GM13977 (cell line): ENCODE measurements around the gene PNKD.

Experiments used
- DNase-seq: peaks from one replicate; pipeline ENCODE4 v3.0.0; 2012; ENCODE audit warnings: low spot score
- in situ Hi-C: fragments of 300-500 bp; cut with MboI; formaldehyde crosslinking; loops from one replicate; pipeline ENCODE4 v1.12.0; 2022; ENCODE audit warnings: low sequenced_read_pairs, low pct_unique_long_range_greater_than_20kb, mixed read lengths, inconsistent platforms; ENCODE audit not compliant: unreplicated experiment
- TF ChIP-seq, protein P1 (sequence below): IDR thresholded peaks from 2 replicates; pipeline ENCODE4 v1.5.1; 2012; ENCODE audit warnings: mild to moderate bottlenecking, control low read depth; ENCODE audit not compliant: insufficient read depth; ENCODE audit errors: extremely low read depth, missing control alignments

Gene PNKD

GRCh38 chr2:218384975-218385374 is 114.7 kb downstream of the PNKD start:
- TF ChIP-seq, protein P1, sequence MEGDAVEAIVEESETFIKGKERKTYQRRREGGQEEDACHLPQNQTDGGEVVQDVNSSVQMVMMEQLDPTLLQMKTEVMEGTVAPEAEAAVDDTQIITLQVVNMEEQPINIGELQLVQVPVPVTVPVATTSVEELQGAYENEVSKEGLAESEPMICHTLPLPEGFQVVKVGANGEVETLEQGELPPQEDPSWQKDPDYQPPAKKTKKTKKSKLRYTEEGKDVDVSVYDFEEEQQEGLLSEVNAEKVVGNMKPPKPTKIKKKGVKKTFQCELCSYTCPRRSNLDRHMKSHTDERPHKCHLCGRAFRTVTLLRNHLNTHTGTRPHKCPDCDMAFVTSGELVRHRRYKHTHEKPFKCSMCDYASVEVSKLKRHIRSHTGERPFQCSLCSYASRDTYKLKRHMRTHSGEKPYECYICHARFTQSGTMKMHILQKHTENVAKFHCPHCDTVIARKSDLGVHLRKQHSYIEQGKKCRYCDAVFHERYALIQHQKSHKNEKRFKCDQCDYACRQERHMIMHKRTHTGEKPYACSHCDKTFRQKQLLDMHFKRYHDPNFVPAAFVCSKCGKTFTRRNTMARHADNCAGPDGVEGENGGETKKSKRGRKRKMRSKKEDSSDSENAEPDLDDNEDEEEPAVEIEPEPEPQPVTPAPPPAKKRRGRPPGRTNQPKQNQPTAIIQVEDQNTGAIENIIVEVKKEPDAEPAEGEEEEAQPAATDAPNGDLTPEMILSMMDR = no peak
- in situ Hi-C loops = no loop called here
- DNase-seq = no peak

DNA sequence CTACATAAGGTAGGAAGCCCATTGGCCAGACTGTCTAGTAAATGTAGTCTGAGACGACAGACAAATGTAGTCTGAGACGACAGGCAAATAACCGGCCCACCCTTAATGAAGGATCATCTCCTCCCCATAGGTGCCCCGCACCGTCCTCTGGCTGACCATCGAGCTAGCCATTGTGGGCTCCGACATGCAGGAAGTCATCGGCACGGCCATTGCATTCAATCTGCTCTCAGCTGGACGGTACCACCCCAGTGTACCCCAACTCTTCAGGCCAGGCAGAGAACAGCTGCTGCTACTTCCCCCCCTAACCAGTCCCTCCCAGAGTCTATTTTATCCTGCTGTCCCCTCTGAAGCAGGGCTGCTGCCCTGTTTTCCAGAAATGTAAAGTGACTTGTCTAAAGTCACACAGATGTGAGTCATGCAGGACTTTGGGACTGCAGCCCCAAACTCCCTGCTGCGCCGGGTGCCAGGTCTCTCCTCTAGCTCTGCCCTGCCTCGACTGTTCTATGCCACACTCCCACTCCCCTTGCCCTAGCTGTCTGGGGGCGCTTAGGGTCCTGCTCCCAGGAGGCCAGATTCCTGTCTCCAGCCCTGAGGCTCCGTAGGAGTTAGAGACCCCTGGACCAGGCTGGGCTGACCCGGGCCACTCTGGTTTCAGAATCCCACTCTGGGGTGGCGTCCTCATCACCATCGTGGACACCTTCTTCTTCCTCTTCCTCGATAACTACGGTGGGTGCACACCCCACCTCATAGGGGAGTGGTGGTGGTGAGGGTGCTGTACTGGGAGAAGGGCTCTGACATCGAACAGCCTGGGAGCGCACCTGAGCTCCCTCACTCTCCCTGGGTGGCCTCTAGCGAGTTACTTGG is 116.4 kb downstream of the PNKD start:
- TF ChIP-seq, protein P1 = no peak
- in situ Hi-C loops = no loop called here
- no peak for DNase-seq

GRCh38 chr2:218387369-218388194 is 117.3 kb downstream of the PNKD start:
- TF ChIP-seq, protein P1 = no peak
- in situ Hi-C loops = no loop called here
- DNase-seq = no peak

DNA sequence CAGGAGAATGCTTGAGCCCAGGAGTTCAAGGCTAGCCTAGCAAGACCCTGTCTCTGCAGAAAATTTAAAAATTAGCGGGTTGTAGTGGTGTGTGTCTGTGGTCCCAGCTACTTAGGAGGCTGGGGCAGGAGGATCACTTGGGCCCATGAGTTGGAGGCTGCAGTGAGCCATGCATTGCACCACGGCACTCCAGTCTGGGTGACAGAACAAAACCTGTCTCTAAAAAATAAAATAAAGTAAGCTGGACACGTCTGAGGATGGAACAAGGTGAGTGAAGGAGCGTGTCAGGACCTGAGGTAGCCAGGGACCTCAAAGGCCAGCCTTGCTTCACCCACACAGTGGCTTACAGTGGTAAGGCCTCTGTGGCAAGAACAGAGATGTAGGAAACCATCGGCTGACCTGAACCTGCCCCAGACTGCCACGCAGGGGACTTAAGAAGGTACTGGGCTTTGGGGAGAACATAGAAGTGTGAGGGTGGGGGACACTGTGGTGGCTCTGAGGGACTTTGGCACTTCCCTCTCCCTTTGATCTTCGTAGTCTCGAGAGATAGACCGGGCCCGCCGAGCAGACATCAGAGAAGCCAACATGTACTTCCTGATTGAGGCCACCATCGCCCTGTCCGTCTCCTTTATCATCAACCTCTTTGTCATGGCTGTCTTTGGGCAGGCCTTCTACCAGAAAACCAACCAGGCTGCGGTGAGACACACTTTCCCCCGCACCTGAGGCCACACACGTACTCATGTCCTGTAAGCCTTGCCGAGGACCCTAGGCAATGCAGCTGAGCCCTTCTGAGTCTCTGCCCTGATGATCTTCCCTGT is 119.2 kb downstream of the PNKD start:
- TF ChIP-seq, protein P1 = no peak
- no peak for DNase-seq
- in situ Hi-C loops = no loop called here

DNA sequence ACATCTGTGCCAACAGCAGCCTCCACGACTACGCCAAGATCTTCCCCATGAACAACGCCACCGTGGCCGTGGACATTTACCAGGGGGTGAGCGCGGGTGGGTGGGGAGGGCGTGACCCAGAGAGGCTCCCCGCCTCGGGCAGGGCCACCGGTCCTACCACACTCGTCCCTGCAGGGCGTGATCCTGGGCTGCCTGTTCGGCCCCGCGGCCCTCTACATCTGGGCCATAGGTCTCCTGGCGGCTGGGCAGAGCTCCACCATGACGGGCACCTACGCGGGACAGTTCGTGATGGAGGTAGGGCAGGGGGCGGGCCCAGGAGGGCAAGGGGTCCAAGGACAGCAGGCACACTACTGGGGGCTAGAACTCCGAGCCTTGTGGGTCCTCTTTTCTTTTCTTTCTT is 120.9 kb downstream of the PNKD start:
- TF ChIP-seq, protein P1 = no peak
- DNase-seq = no peak
- in situ Hi-C loops = no loop called here

- no peak for DNase-seq
- in situ Hi-C loops = no loop called here
Measured at GRCh38 chr2:218392459-218392858, 122.1 kb downstream of the PNKD start.

More at GRCh38 chr2:218392459-218392858, 122.1 kb downstream of the PNKD start:
- TF ChIP-seq, protein P1 = no peak
